Measurements from ENCODE around the gene HOXA2.
A peak's percentile ranks its signal among the peaks of the same experiment; 100 is the strongest.

Gene HOXA2

GRCh38 chr7:27141137-27141922, 38.8 kb upstream of the HOXA2 start:
- DNase-seq = no peak

GRCh38 chr7:27140126-27140857, 37.8 kb upstream of the HOXA2 start:
- DNase-seq = no peak

- DNase-seq = no peak
These were observed 37.0 kb upstream of the HOXA2 start for GRCh38 chr7:27139334-27140125.

GRCh38 chr7:27138985-27139333, 36.5 kb upstream of the HOXA2 start:
- no peak for DNase-seq

GRCh38 chr7:27138472-27138871, 36.0 kb upstream of the HOXA2 start:
- no peak for DNase-seq

GRCh38 chr7:27137640-27138315, 35.3 kb upstream of the HOXA2 start:
- no peak for DNase-seq

- DNase-seq = no peak
These were observed 31.9 kb upstream of the HOXA2 start for GRCh38 chr7:27134392-27134791.

- no peak for DNase-seq
These were observed 31.1 kb upstream of the HOXA2 start for GRCh38 chr7:27133409-27134231.

- no peak for DNase-seq
These were observed 30.5 kb upstream of the HOXA2 start for GRCh38 chr7:27132978-27133377.

- no peak for DNase-seq
These were observed 29.7 kb upstream of the HOXA2 start for GRCh38 chr7:27132214-27132613.

GRCh38 chr7:27131390-27131819, 28.9 kb upstream of the HOXA2 start:
- DNase-seq = no peak

GRCh38 chr7:27130540-27131389, 28.3 kb upstream of the HOXA2 start, which contains the start of gene HOXA4:
Gene HOXA4, minus strand, starts transcription at chr7:27130757. Its CDS starts 24 bp downstream, at chr7:27130733.
- no peak for DNase-seq

- DNase-seq = peak; percentile 37
These were observed 27.5 kb upstream of the HOXA2 start for GRCh38 chr7:27129729-27130539.

GRCh38 chr7:27128776-27129728, 26.6 kb upstream of the HOXA2 start:
- no peak for DNase-seq

GRCh38 chr7:27128034-27128433, 25.6 kb upstream of the HOXA2 start:
- DNase-seq = no peak

- no peak for DNase-seq
These were observed 24.3 kb upstream of the HOXA2 start for GRCh38 chr7:27126596-27127327.

- no peak for DNase-seq
These were observed 23.5 kb upstream of the HOXA2 start for GRCh38 chr7:27125986-27126394.

Data from NCI-H1417 treated with DMSO at 0.1 percent for 48 hours (cell line).